Heart left ventricle (tissue), 16 donors: ENCODE results near the gene CMTM3. TPM values are rescaled to one million over a fixed set of nuclear protein-coding genes. Genes with fewer than 3 reads are reported as not detected.
A peak's percentile ranks its signal among the peaks of the same experiment; 100 is the strongest.

Experiments used
- ATAC-seq, 4 donors: fragments of 200-7000 bp; cut with Tn5 transposase; one replicate each; pipeline ENCODE4 v1.9.1; 2020 to 2022; ENCODE audit warnings: moderate library complexity in 4 of 4, mild to moderate bottlenecking in 3 of 4, moderate number of reproducible peaks in 1 of 4
- DNase-seq, 5 donors: peaks; one replicate each; pipeline ENCODE4 v3.0.0-alpha.2; 2020
- H3K27ac ChIP-seq, 12 donors: fragments of 200-600 bp; sonication (generic) in 4 of 12; one replicate each; pipeline versions ENCODE4 v1.5.0 to v1.8.0; 2016 to 2022; ENCODE audit warnings: mild to moderate bottlenecking in 2 of 12
- H3K27me3 ChIP-seq, 9 donors: fragments of 200-600 bp; sonication (generic) in 2 of 9; one replicate each; pipeline versions ENCODE4 v1.5.1 to v1.8.0; 2016 to 2022; ENCODE audit warnings: mild to moderate bottlenecking in 3 of 9
- H3K36me3 ChIP-seq, 9 donors: fragments of 200-600 bp; sonication (generic) in 2 of 9; one replicate each; pipeline versions ENCODE4 v1.5.0 to v1.8.0; 2018 to 2022; ENCODE audit warnings: mild to moderate bottlenecking in 2 of 9
- H3K4me1 ChIP-seq, 12 donors: fragments of 200-600 bp; sonication (generic) in 4 of 12; one replicate each; pipeline versions ENCODE4 v1.5.0 to v1.8.0; 2016 to 2022; ENCODE audit warnings: mild to moderate bottlenecking in 3 of 12
- H3K4me3 ChIP-seq, 12 donors: fragments of 200-600 bp; sonication (generic) in 4 of 12; one replicate each; pipeline versions ENCODE4 v1.5.0 to v1.8.0; 2017 to 2022; ENCODE audit warnings: mild to moderate bottlenecking in 9 of 12, moderate library complexity in 4 of 12
- H3K9me3 ChIP-seq, 12 donors: fragments of 200-600 bp; sonication (generic) in 4 of 12; one replicate each; pipeline versions ENCODE4 v1.5.0 to v1.8.0; 2016 to 2022; ENCODE audit warnings: mild to moderate bottlenecking in 1 of 12
- POLR2A ChIP-seq, 2 donors: fragments of 450-650 bp; IDR thresholded peaks; one replicate each; pipeline ENCODE4 v1.6.1; 2017; ENCODE audit warnings: antibody characterized with exemption in 2 of 2, mild to moderate bottlenecking in 2 of 2, moderate library complexity in 2 of 2
- WGBS, 4 donors: extraction: QIAGEN DNeasy Blood & Tissue Kit in 2 of 4; methylation state at CpG; one replicate each; pipeline versions ENCODE4 v1.1.5 to v1.1.7; 2013 to 2018; 5-methylcytosine and 5-hydroxymethylcytosine counted together
- intact Hi-C, 10 donors: fragments of 100-400 bp; cut with DNase I; formaldehyde crosslinking; loops; one replicate each; pipeline versions ENCODE4 v1.11.1 to v1.14.2; 2022
- long read RNA-seq, 3 donors: library from polyadenylated mRNA; unstranded; transcript quantifications; one replicate each; pipeline ENCODE4 v2.0.0, GENCODE V29; 2020 to 2021
- polyA plus RNA-seq, 2 donors: library from polyadenylated mRNA; stranded (reverse); fragments of 200-250 nt; gene quantifications; one replicate each; pipeline ENCODE4 v1.2.3, GENCODE V29; 2013
- total RNA-seq, 9 donors: library from RNA; depleted of rRNA in 2 of 9; stranded (reverse); fragments of >200 nt in 2 of 9; fragmentation: NEBNext Ultra II Directional in 3 of 9; extraction: Animal tissue kit (Norgen Biotek cat#: 25700) in 3 of 9; gene quantifications; one replicate each; pipeline versions ENCODE4 v1.1.0 to v1.2.4, GENCODE V29; 2016 to 2023
- TF ChIP-seq, protein P1 (sequence below), 12 donors: fragments of 200-600 bp; sonication (generic) in 4 of 12; IDR thresholded peaks; one replicate each; pipeline versions ENCODE4 v1.5.0 to v1.8.0; 2018 to 2022; ENCODE audit warnings: antibody characterized with exemption in 12 of 12, mild to moderate bottlenecking in 5 of 12
- donor health status: ischemic (EF 13 %, LVEDD 7.1; RV severe dilation, severe dysfunction).
- donor health status: healthy with polysubstance abuse.
- donor health status: DM: no; HTN: yes; CAD: no.
- donor health status: DM: no; HTN: no; CAD: no.
- donor health status: ischemic (EF 25% LVEDD 6.9; RV normal size, moderate dysfunction).
- donor health status: ischemic (EF 25% LVEDD 5.7; RV mildly dilated, moderate dysfunction).
- donor health status: healthy.
- donor health status: DM: yes; HTN: yes; CAD: no.
- donor health status: ischemic (EF 35%, LVEDD 5.7; RV mildly dilated, moderate dysfunction).
- donor health status: nonischemic (EF 11% LVEDD 7.7; RV severe dilation, severe dysfunction).
- donor health status: DM: yes; HTN: yes; CAD: no.
- donor health status: PGD.
- donor health status: ischemic (EF 29% LVEDD 5.4; RV normal size, mild dysfunction).
- donor health status: nonischemic (EF 23%, LVEDD 6.1; RV moderate dilation, normal function).

CMTM3 gene, protein sequence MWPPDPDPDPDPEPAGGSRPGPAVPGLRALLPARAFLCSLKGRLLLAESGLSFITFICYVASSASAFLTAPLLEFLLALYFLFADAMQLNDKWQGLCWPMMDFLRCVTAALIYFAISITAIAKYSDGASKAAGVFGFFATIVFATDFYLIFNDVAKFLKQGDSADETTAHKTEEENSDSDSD
- 10 to 100 TPM in 4 of 9 donors, 1 to 10 TPM in 5; 5.8 to 30.9 (median 9.6) TPM for total RNA-seq
- 10 to 100 TPM in 1 of 2 donors, 1 to 10 TPM in 1; 6.5 to 13.5 TPM for polyA plus RNA-seq
- long read RNA-seq, donor 1, transcript CMTM3-214 (5 exons, 1,934 nt) = major isoform, 8 of 12 reads
- long read RNA-seq, donor 1, partial matches to known transcripts = 0 of 12 reads
- long read RNA-seq, donor 1, other reads (novel, unspliced or antisense) = 3 of 12 reads
- long read RNA-seq, donor 2, partial matches to known transcripts = 1 of 8 reads
- long read RNA-seq, donor 2, other reads (novel, unspliced or antisense) = 4 of 8 reads
- long read RNA-seq, donor 3, transcript CMTM3-214 (5 exons, 1,934 nt) = major isoform, 11 of 13 reads
- long read RNA-seq, donor 3, partial matches to known transcripts = 0 of 13 reads
- long read RNA-seq, donor 3, other reads (novel, unspliced or antisense) = 1 of 13 reads

GRCh38 chr16:66604376-66605176, at the start of gene CMTM3:
CMTM3 (plus strand) TSS chr16:66604704; CDS start chr16:66604806, 102 bp downstream.
- peak; percentile 62 to 89 (median 73) for DNase-seq
- peak within 1 kb of the TSS; percentile 88 to 98 (median 94) for H3K27ac ChIP-seq
- peaks cover 0 to 43% (median 22%) of the 10 kb centered on the region in 12 donors for H3K4me1 ChIP-seq
- peaks cover 0 to 11% (median 5%) of the 10 kb centered on the region in 9 donors for H3K36me3 ChIP-seq
- 1 to 3% (median 1%) methylated on average over 15 to 95 of the region's 96 CpGs for WGBS, 4 donors
- peak; percentile 5 to 72 (median 40) for ATAC-seq
- no peaks in the 10 kb centered on the region for H3K9me3 ChIP-seq
- peak in 1 of 2 donors; percentile 8 for TF ChIP-seq POLR2A (IDR thresholded peaks at IDR 0.05)
- TF ChIP-seq, protein P1, sequence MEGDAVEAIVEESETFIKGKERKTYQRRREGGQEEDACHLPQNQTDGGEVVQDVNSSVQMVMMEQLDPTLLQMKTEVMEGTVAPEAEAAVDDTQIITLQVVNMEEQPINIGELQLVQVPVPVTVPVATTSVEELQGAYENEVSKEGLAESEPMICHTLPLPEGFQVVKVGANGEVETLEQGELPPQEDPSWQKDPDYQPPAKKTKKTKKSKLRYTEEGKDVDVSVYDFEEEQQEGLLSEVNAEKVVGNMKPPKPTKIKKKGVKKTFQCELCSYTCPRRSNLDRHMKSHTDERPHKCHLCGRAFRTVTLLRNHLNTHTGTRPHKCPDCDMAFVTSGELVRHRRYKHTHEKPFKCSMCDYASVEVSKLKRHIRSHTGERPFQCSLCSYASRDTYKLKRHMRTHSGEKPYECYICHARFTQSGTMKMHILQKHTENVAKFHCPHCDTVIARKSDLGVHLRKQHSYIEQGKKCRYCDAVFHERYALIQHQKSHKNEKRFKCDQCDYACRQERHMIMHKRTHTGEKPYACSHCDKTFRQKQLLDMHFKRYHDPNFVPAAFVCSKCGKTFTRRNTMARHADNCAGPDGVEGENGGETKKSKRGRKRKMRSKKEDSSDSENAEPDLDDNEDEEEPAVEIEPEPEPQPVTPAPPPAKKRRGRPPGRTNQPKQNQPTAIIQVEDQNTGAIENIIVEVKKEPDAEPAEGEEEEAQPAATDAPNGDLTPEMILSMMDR (IDR thresholded peaks at IDR 0.05) = peak; percentile 52 to 88 (median 77)
- intact Hi-C loops = loop anchor here in 9 of 10 donors (2.0 to 10.0 kb wide), 13 partner anchors 42 to 268 kb away; partner anchors contain the start of genes CKLF (in 6 of the 9) and TK2 (in 4 of the 9)
- peak within 1 kb of the TSS; percentile 59 to 97 (median 84) for H3K4me3 ChIP-seq
- no peaks in the 10 kb centered on the region for H3K27me3 ChIP-seq

GRCh38 chr16:66560107-66560506, 44.4 kb upstream of the CMTM3 start:
- H3K27me3 ChIP-seq = no peaks in the 10 kb centered on the region
- ATAC-seq = no peak
- no peak overlapping the region for H3K4me3 ChIP-seq
- no peak overlapping the region for H3K27ac ChIP-seq
- intact Hi-C loops = loop anchor here in 2 of 10 donors (5.0 kb wide), 2 partner anchors 37 to 42 kb away; partner anchors contain the start of gene CMTM3 (in 1 of the 2)
- peaks cover 0 to 40% (median 0%) of the 10 kb centered on the region in 12 donors for H3K4me1 ChIP-seq
- WGBS, 4 donors = 84 to 100% (median 92%) methylated on average over 1 of the region's 1 CpG
- TF ChIP-seq, protein P1 (IDR thresholded peaks at IDR 0.05) = no peak
- no peak for TF ChIP-seq POLR2A (IDR thresholded peaks at IDR 0.05)
- DNase-seq = no peak
- no peaks in the 10 kb centered on the region for H3K9me3 ChIP-seq
- H3K36me3 ChIP-seq = peaks cover 0 to 75% (median 22%) of the 10 kb centered on the region in 9 donors

DNA sequence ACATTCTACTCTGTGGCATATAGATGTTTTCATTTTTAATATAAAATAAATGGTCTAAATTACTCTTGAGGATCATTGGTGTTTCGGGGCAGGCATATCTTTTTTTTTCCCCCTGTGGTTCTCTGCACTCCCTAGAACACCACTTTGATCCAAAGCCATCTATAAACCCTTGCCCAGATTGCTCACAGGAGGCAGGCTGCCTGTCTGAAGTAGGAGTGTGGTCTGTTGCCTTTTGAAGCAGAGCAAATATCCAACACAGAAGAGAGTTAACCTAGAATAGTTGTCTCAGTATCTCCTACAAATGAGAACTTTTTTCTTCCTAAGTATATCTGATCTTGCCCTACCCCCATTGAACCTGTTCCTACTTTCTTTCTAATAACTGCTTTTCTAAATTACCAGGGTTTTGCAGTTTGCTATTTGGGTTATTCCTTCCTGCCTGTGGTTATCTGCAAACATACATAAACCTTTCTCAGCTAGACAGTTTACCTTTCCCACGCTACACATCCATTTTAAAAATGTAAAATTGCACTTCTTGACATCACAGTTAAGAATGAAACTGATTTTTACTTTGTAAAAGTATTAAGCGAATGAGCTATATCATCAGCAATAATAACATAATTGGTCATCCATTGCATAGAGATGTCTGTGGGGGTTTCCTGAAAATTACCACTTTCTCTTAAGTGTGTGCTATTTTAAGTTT, 43.0 kb upstream of the CMTM3 start:
- Histone ChIP-seq H3K4me1 (peaks cover 0 to 26% (median 0%) of the 10 kb centered on the region in 12 donors), H3K36me3 (peaks cover 0 to 83% (median 37%) of the 10 kb centered on the region in 9 donors), H3K27ac (no peak overlapping the region), H3K4me3 (no peak overlapping the region), H3K9me3 (no peaks in the 10 kb centered on the region), H3K27me3 (no peaks in the 10 kb centered on the region)
- 92 to 96% (median 95%) methylated on average over 3 of the region's 3 CpGs for WGBS, 4 donors
- DNase-seq (no peak), ATAC-seq (no peak)
- intact Hi-C loops = loop anchor here in 2 of 10 donors (5.0 kb wide), 2 partner anchors 36 to 41 kb away; partner anchors contain the start of gene CMTM3 (in 1 of the 2)
- TF ChIP-seq, protein P1 (IDR thresholded peaks at IDR 0.05) = no peak
